Fibroblast of lung (primary cell): ENCODE data around the gene DPYSL4. TPM values are rescaled to one million over a fixed set of nuclear protein-coding genes. Genes with fewer than 3 reads are reported as not detected.

Source experiments
- DNase-seq, 2 donors: peaks; one replicate each; pipeline versions ENCODE4 v3.0.0 to v3.0.0-alpha.2; 2010; ENCODE audit warnings: low read depth in 2 of 2
- H2AFZ ChIP-seq: 2 replicates; pipeline ENCODE4 v1.5.1; 2012; ENCODE audit warnings: low read length, control low read depth, inconsistent platforms
- H3K27ac ChIP-seq: 2 replicates; pipeline ENCODE4 v1.5.1; 2011; ENCODE audit warnings: low read length, control low read depth; ENCODE audit not compliant: insufficient read depth
- H3K27me3 ChIP-seq: 2 replicates; pipeline ENCODE4 v1.5.1; 2011; ENCODE audit warnings: mild to moderate bottlenecking, low read length; ENCODE audit not compliant: control insufficient read depth, insufficient read depth
- H3K36me3 ChIP-seq: 2 replicates; pipeline ENCODE4 v1.5.1; 2011; ENCODE audit warnings: low read length; ENCODE audit not compliant: control insufficient read depth, insufficient read depth
- H3K4me1 ChIP-seq: 2 replicates; pipeline ENCODE4 v1.5.1; 2011; ENCODE audit warnings: low read length; ENCODE audit not compliant: control insufficient read depth, insufficient read depth; ENCODE audit errors: extremely low read depth
- H3K4me2 ChIP-seq: 2 replicates; pipeline ENCODE4 v1.5.1; 2011; ENCODE audit warnings: low read length, control low read depth; ENCODE audit not compliant: insufficient read depth; ENCODE audit errors: extremely low read depth
- H3K4me3 ChIP-seq, 4 experiments: fragments of 200-600 bp in 1 of 4; sonication (generic) in 1 of 4; replicated peaks in 1 of 4; 2 replicates each; pipeline ENCODE4 v1.5.1; 2011 to 2016; ENCODE audit warnings: low read length in 4 of 4, low read depth in 3 of 4, mild to moderate bottlenecking in 3 of 4, control low read depth in 2 of 4, inconsistent platforms in 1 of 4, mixed read lengths in 1 of 4; ENCODE audit not compliant: insufficient read depth in 1 of 4; ENCODE audit errors: control extremely low read depth in 1 of 4
- H3K79me2 ChIP-seq: 2 replicates; pipeline ENCODE4 v1.5.1; 2012; ENCODE audit warnings: mild to moderate bottlenecking, low read length, inconsistent platforms; ENCODE audit not compliant: control insufficient read depth, insufficient read depth
- H3K9ac ChIP-seq: 2 replicates; pipeline ENCODE4 v1.5.1; 2011; ENCODE audit warnings: mild to moderate bottlenecking, low read length, control low read depth; ENCODE audit not compliant: insufficient read depth
- H3K9me3 ChIP-seq: 2 replicates; pipeline ENCODE4 v1.5.1; 2012; ENCODE audit warnings: low read depth, low read length; ENCODE audit not compliant: control insufficient read depth, insufficient read depth
- H4K20me1 ChIP-seq: 2 replicates; pipeline ENCODE4 v1.5.1; 2011; ENCODE audit warnings: low read length; ENCODE audit not compliant: control insufficient read depth, insufficient read depth; ENCODE audit errors: extremely low read depth
- CTCF ChIP-seq, 2 donors: IDR thresholded peaks in 1 of 2; conservative IDR thresholded peaks in 1 of 2; 1 replicate in 1 of 2; 2 replicates in 1 of 2; pipeline ENCODE4 v1.5.1; 2011 to 2012; ENCODE audit warnings: low read length in 2 of 2, control low read depth in 1 of 2, inconsistent platforms in 1 of 2, low read depth in 1 of 2, mild to moderate bottlenecking in 1 of 2
- EZH2 ChIP-seq: IDR thresholded peaks from 2 replicates; pipeline ENCODE4 v1.5.1; 2012; ENCODE audit warnings: low read length, control low read depth, mild to moderate bottlenecking; ENCODE audit errors: missing control alignments
- polyA plus RNA-seq, 2 donors: library from polyadenylated mRNA; depleted of rRNA in 1 of 2; stranded (reverse) in 1 of 2; unstranded in 1 of 2; fragments of >200 nt; gene quantifications; 2 replicates each; pipeline ENCODE4 v1.2.1, GENCODE V29; 2011 to 2012; ENCODE audit warnings: missing spikeins in 1 of 2
- total RNA-seq: library from RNA; depleted of rRNA; stranded (reverse); fragments of >200 nt; gene quantifications from 2 replicates; pipeline ENCODE4 v1.2.1, GENCODE V29; 2014

The DPYSL4 gene
- total and polyA plus RNA-seq, 2 donors (not counting 1 experiment from before 2014, with no cell fraction given): 0.83 to 1.4 TPM

GRCh38 chr10:132138133-132138532 lies 48.6 kb upstream of the DPYSL4 start:
- H4K20me1 ChIP-seq: no peaks in the 10 kb centered on the region
- H3K4me3 ChIP-seq: no peak overlapping the region
- no peaks in the 10 kb centered on the region for H3K36me3 ChIP-seq
- no peak for DNase-seq
- H2AFZ ChIP-seq: no peak overlapping the region
- H3K4me2 ChIP-seq: no peak overlapping the region
- H3K9me3 ChIP-seq: no peaks in the 10 kb centered on the region
- no peak overlapping the region for H3K9ac ChIP-seq
- no peaks in the 10 kb centered on the region for H3K79me2 ChIP-seq
- no peak for TF ChIP-seq EZH2
- TF ChIP-seq CTCF (conservative IDR thresholded peaks at IDR 0.05 in 1 of 2, IDR thresholded peaks at IDR 0.05 in 1 of 2; ENCODE audit: low read depth in 1 of 2, low read length in 2 of 2): no peak
- H3K4me1 ChIP-seq: no peaks in the 10 kb centered on the region
- H3K27ac ChIP-seq: no peak overlapping the region
- no peaks in the 10 kb centered on the region for H3K27me3 ChIP-seq

GRCh38 chr10:132138596-132138995 lies 48.2 kb upstream of the DPYSL4 start:
- H3K27me3 ChIP-seq: no peaks in the 10 kb centered on the region
- H3K9ac ChIP-seq: no peak overlapping the region
- no peaks in the 10 kb centered on the region for H3K36me3 ChIP-seq
- no peaks in the 10 kb centered on the region for H4K20me1 ChIP-seq
- TF ChIP-seq EZH2 (no peak), CTCF (conservative IDR thresholded peaks at IDR 0.05 in 1 of 2, IDR thresholded peaks at IDR 0.05 in 1 of 2; ENCODE audit: low read depth in 1 of 2, low read length in 2 of 2) (no peak)
- no peaks in the 10 kb centered on the region for H3K4me1 ChIP-seq
- DNase-seq: no peak
- H3K79me2 ChIP-seq: no peaks in the 10 kb centered on the region
- no peak overlapping the region for H3K4me2 ChIP-seq
- no peaks in the 10 kb centered on the region for H3K9me3 ChIP-seq
- no peak overlapping the region for H3K27ac ChIP-seq
- no peak overlapping the region for H3K4me3 ChIP-seq
- H2AFZ ChIP-seq: no peak overlapping the region

GRCh38 chr10:132139526-132139925 lies 47.2 kb upstream of the DPYSL4 start:
- no peak overlapping the region for H3K4me3 ChIP-seq
- no peak for DNase-seq

More at GRCh38 chr10:132139526-132139925, 47.2 kb upstream of the DPYSL4 start:
- Histone ChIP-seq H2AFZ (no peak overlapping the region), H3K79me2 (no peaks in the 10 kb centered on the region), H3K27ac (no peak overlapping the region), H3K36me3 (no peaks in the 10 kb centered on the region), H3K4me2 (no peak overlapping the region), H3K27me3 (no peaks in the 10 kb centered on the region), H3K9ac (no peak overlapping the region), H3K4me1 (no peaks in the 10 kb centered on the region), H3K9me3 (no peaks in the 10 kb centered on the region), H4K20me1 (no peaks in the 10 kb centered on the region)
- TF ChIP-seq CTCF (conservative IDR thresholded peaks at IDR 0.05 in 1 of 2, IDR thresholded peaks at IDR 0.05 in 1 of 2; ENCODE audit: low read depth in 1 of 2, low read length in 2 of 2): no peak
- TF ChIP-seq EZH2: no peak
